ENCODE results near the gene RARS1. TPM values are rescaled to one million over a fixed set of nuclear protein-coding genes. Genes with fewer than 3 reads are reported as not detected.

The RARS1 gene
- total and polyA plus RNA-seq, 2 of the 8 experiments (the other 6 are each of a cell fraction or from before 2014, with no cell fraction given): 30.2 to 108 TPM

GRCh38 chr5:168477060-168477459 is 9.2 kb upstream of the RARS1 start (continued):
- TF ChIP-seq CHD7 (IDR thresholded peaks at IDR 0.05; ENCODE audit: insufficient replicate concordance, low read length) (no peak), GTF2F1 (IDR thresholded peaks at IDR 0.05; ENCODE audit: borderline replicate concordance, low read depth, low read length) (no peak), POLR2A (IDR thresholded peaks at IDR 0.05; ENCODE audit: control extremely low read depth in 1 of 2, low read depth in 2 of 2, low read length in 2 of 2) (peak in 1 of 2 experiments; percentile 41; a peak in 1 of 3 replicates), NRF1 (IDR thresholded peaks at IDR 0.05; ENCODE audit: low read depth, low read length) (no peak), CTBP2 (IDR thresholded peaks at IDR 0.05; ENCODE audit: borderline replicate concordance, insufficient read depth, insufficient read length, low read length) (no peak)
